HFFc6 (cell line): ENCODE measurements around the gene SIX1. TPM values are rescaled to one million over a fixed set of nuclear protein-coding genes. Genes with fewer than 3 reads are reported as not detected.

Experiments
- DNase-seq: peaks from one replicate; pipeline ENCODE4 v3.0.0-alpha.2; 2018
- H3K27ac Mint-ChIP-seq: 2 replicates; pipeline ENCODE4 v1.8.0; 2020; ENCODE audit warnings: mild to moderate bottlenecking, mixed read lengths
- H3K27me3 Mint-ChIP-seq: 2 replicates; pipeline ENCODE4 v1.8.0; 2021; ENCODE audit warnings: mild to moderate bottlenecking, moderate library complexity, mixed read lengths; ENCODE audit not compliant: insufficient read depth
- H3K36me3 Mint-ChIP-seq: 2 replicates; pipeline ENCODE4 v1.8.0; 2021; ENCODE audit warnings: low read depth, mixed read lengths
- H3K4me1 Mint-ChIP-seq: 2 replicates; pipeline ENCODE4 v1.8.0; 2020; ENCODE audit warnings: low read depth, mixed read lengths
- H3K4me3 Mint-ChIP-seq: 2 replicates; pipeline ENCODE4 v1.8.0; 2020; ENCODE audit warnings: mild to moderate bottlenecking, moderate library complexity, mixed read lengths
- H3K9me3 Mint-ChIP-seq: 2 replicates; pipeline ENCODE4 v1.8.0; 2020; ENCODE audit warnings: mild to moderate bottlenecking, mixed read lengths
- CTCF ChIP-seq: fragments of 200-600 bp; sonication (generic); IDR thresholded peaks from 2 replicates; pipeline ENCODE4 v1.5.0; 2021; ENCODE audit warnings: antibody characterized with exemption, mild to moderate bottlenecking
- total RNA-seq, 6 experiments: library from RNA; stranded (reverse); fragmentation: NEBNext Ultra II Directional; extraction: Animal tissue kit (Norgen Biotek cat#: 25700); gene quantifications; 2 replicates in 1 of 6; 3 replicates in 5 of 6; pipeline ENCODE4 v1.2.3, GENCODE V29; 2021

SIX1 gene
- total RNA-seq, 6 experiments from 2014 or later, result 5.0 to 6.0 (median 5.4) TPM

GRCh38 chr14:60668431-60669112, 19.3 kb upstream of the SIX1 start:
- no peak overlapping the region; the same call in 1 of the 2 replicates for H3K27ac Mint-ChIP-seq
- no peaks in the 10 kb centered on the region for H3K9me3 Mint-ChIP-seq
- no peak for DNase-seq
- TF ChIP-seq CTCF, result no peak
- H3K4me3 Mint-ChIP-seq, result no peak overlapping the region
- H3K4me1 Mint-ChIP-seq, result peaks cover 6% of the 10 kb centered on the region
- H3K27me3 Mint-ChIP-seq, result peaks cover 2% of the 10 kb centered on the region
- H3K36me3 Mint-ChIP-seq, result no peaks in the 10 kb centered on the region

- Mint-ChIP-seq H3K27ac (no peak overlapping the region), H3K36me3 (no peaks in the 10 kb centered on the region), H3K9me3 (no peaks in the 10 kb centered on the region), H3K27me3 (peaks cover 2% of the 10 kb centered on the region), H3K4me1 (peaks cover 6% of the 10 kb centered on the region), H3K4me3 (no peak overlapping the region)
- DNase-seq, result no peak
- TF ChIP-seq CTCF, result no peak
These were observed 15.9 kb upstream of the SIX1 start for GRCh38 chr14:60665177-60665550.

- peaks cover 2% of the 10 kb centered on the region for H3K27me3 Mint-ChIP-seq
- H3K36me3 Mint-ChIP-seq, result no peaks in the 10 kb centered on the region
- peaks cover 16% of the 10 kb centered on the region for H3K4me1 Mint-ChIP-seq
- no peak for TF ChIP-seq CTCF
- no peak overlapping the region for H3K4me3 Mint-ChIP-seq
- no peak overlapping the region for H3K27ac Mint-ChIP-seq
- no peaks in the 10 kb centered on the region for H3K9me3 Mint-ChIP-seq
- no peak for DNase-seq
These were observed 13.7 kb upstream of the SIX1 start for GRCh38 chr14:60662982-60663381.

- Mint-ChIP-seq H3K9me3 (no peaks in the 10 kb centered on the region), H3K4me1 (peaks cover 24% of the 10 kb centered on the region), H3K27me3 (peaks cover 2% of the 10 kb centered on the region), H3K4me3 (no peak overlapping the region), H3K27ac (no peak overlapping the region), H3K36me3 (no peaks in the 10 kb centered on the region)
- DNase-seq, result no peak
- TF ChIP-seq CTCF, result no peak
These were observed 12.4 kb upstream of the SIX1 start for GRCh38 chr14:60661721-60662120.

- Mint-ChIP-seq H3K4me3 (peak overlapping the region; percentile 90), H3K36me3 (peaks cover 4% of the 10 kb centered on the region; the same call in 1 of the 2 replicates), H3K27ac (no peak overlapping the region; the same call in 1 of the 2 replicates), H3K9me3 (no peaks in the 10 kb centered on the region), H3K4me1 (peaks cover 38% of the 10 kb centered on the region), H3K27me3 (no peaks in the 10 kb centered on the region)
- no peak for TF ChIP-seq CTCF
- no peak for DNase-seq
These were observed 9.8 kb upstream of the SIX1 start for GRCh38 chr14:60658909-60659585.
